Measurements from ENCODE around the gene PKNOX2.

The PKNOX2 gene

GRCh38 chr11:125141178-125141577, 23.4 kb upstream of the PKNOX2 start:
- Mint-ChIP-seq H3K27me3 (peaks cover 32 to 73% of the 10 kb centered on the region in 2 donors), H3K4me3 (no peak overlapping the region), H3K36me3 (no peaks in the 10 kb centered on the region), H3K4me1 (peaks cover 3 to 6% of the 10 kb centered on the region in 2 donors), H3K27ac (no peak overlapping the region), H3K9me3 (no peaks in the 10 kb centered on the region)
- ATAC-seq (replicated peaks), result no peak
- DNase-seq, result no peak

DNA sequence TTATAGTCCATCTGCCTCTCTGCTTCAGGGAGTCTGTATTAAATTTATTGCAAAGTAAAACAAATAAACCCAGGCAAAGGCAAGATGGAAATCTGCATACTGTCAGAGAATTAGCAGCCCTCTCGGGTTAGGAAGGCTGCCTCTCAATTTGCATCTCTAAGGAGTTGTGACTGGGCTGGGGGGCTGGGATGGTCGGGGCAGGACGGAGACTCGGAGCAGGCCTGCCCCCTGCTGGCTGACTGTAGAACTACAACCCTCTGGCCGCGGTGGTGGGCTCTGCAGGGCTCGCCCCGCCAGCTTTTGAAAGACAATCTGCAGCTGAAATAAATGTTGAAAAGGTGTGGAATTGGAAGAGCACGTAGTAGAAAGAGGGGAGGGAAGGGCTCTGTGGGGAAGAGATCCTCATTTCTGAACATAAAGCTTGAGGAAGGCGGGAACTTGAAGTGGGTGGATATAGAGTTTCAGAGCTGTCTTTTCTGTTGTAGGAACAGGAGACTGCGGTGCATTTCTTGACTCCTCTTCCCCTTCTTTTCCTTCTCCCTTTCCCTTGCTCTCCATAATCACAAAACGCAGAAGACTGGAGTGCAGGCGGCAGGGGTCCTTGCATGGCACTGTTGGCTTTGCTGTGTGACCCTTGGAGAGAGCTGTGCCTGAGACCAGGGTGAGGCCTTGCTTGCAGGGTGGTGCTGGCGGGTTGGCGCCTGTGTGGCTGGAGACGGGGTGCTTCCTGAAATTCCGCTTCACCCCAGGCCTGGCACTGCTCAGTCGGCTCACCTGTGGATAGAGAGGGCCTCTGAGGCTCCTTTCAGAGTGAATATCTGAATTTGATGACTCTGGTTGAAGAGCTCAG, 22.6 kb upstream of the PKNOX2 start:
- Mint-ChIP-seq H3K4me1 (peaks cover 3 to 6% of the 10 kb centered on the region in 2 donors), H3K27me3 (peaks cover 32 to 81% of the 10 kb centered on the region in 2 donors), H3K9me3 (no peaks in the 10 kb centered on the region), H3K36me3 (no peaks in the 10 kb centered on the region), H3K4me3 (no peak overlapping the region), H3K27ac (no peak overlapping the region)
- peak; percentile 87 to 89 for ATAC-seq (replicated peaks)
- peak; percentile 14 for DNase-seq

- DNase-seq (no peak), ATAC-seq (replicated peaks) (no peak)
- Mint-ChIP-seq H3K9me3 (no peaks in the 10 kb centered on the region), H3K27me3 (peaks cover 18 to 67% of the 10 kb centered on the region in 2 donors), H3K36me3 (no peaks in the 10 kb centered on the region), H3K27ac (no peak overlapping the region), H3K4me1 (peaks cover 3 to 6% of the 10 kb centered on the region in 2 donors), H3K4me3 (no peak overlapping the region)
These were observed 18.3 kb upstream of the PKNOX2 start for GRCh38 chr11:125146232-125146631.

DNA sequence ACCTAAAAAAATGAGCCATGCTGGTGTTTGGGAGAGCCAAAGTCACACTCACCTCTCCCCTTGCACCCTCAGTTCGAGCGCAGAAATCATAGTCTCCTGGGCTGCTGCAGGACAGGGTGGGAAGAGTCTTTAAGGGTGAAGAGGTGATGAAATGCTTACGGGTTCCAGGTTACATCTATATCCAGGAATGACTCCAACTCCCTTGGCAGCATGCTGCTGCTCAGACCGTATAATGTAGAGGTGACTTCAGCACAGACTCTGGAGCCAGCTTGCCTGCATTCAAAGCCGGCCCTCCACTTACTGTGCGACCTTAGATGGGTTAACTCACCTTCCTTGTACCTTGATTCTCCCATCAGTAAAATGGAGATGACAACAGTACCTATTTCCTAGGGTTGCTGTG, 17.3 kb upstream of the PKNOX2 start:
- Mint-ChIP-seq H3K4me3 (no peak overlapping the region), H3K27me3 (peaks cover 16 to 64% of the 10 kb centered on the region in 2 donors), H3K27ac (no peak overlapping the region), H3K9me3 (no peaks in the 10 kb centered on the region), H3K4me1 (no peaks in the 10 kb centered on the region), H3K36me3 (no peaks in the 10 kb centered on the region)
- ATAC-seq (replicated peaks), result no peak
- no peak for DNase-seq

DNA sequence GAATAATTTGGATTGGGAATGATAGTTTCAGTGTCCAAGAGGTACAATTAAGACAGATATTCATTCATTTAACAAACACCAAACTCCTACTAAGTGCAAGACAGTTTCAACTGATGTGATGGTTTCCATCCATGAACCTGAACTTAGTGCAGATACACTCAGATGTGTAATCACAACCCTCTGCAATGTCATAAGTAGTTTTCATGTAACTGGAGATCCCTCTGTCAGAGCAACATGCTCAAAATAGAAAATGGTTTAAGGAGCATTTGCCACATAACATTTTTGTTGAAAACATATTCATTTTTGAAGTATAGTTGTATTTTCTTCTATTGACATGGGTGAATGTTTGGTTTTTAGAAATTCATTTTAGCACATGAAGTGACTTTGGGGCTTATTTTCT, 16.5 kb upstream of the PKNOX2 start:
- ATAC-seq (replicated peaks) (no peak), DNase-seq (no peak)
- H3K27me3 Mint-ChIP-seq, result peaks cover 20 to 60% of the 10 kb centered on the region in 2 donors
- no peaks in the 10 kb centered on the region for H3K9me3 Mint-ChIP-seq
- H3K36me3 Mint-ChIP-seq, result no peaks in the 10 kb centered on the region
- no peak overlapping the region for H3K4me3 Mint-ChIP-seq
- no peak overlapping the region for H3K27ac Mint-ChIP-seq
- no peaks in the 10 kb centered on the region for H3K4me1 Mint-ChIP-seq

GRCh38 chr11:125148743-125149142, 15.8 kb upstream of the PKNOX2 start:
- no peaks in the 10 kb centered on the region for H3K4me1 Mint-ChIP-seq
- peaks cover 26 to 59% of the 10 kb centered on the region in 2 donors for H3K27me3 Mint-ChIP-seq
- no peak overlapping the region for H3K27ac Mint-ChIP-seq
- H3K36me3 Mint-ChIP-seq, result no peaks in the 10 kb centered on the region
- no peaks in the 10 kb centered on the region for H3K9me3 Mint-ChIP-seq
- DNase-seq, result no peak
- no peak for ATAC-seq (replicated peaks)
- H3K4me3 Mint-ChIP-seq, result no peak overlapping the region

GRCh38 chr11:125153837-125154236, 10.7 kb upstream of the PKNOX2 start:
- H3K36me3 Mint-ChIP-seq, result no peaks in the 10 kb centered on the region
- ATAC-seq (replicated peaks) (no peak), DNase-seq (no peak)
- H3K27ac Mint-ChIP-seq, result no peak overlapping the region
- no peaks in the 10 kb centered on the region for H3K4me1 Mint-ChIP-seq
- no peak overlapping the region for H3K4me3 Mint-ChIP-seq
- no peaks in the 10 kb centered on the region for H3K9me3 Mint-ChIP-seq
- H3K27me3 Mint-ChIP-seq, result peaks cover 59 to 66% of the 10 kb centered on the region in 2 donors

DNA sequence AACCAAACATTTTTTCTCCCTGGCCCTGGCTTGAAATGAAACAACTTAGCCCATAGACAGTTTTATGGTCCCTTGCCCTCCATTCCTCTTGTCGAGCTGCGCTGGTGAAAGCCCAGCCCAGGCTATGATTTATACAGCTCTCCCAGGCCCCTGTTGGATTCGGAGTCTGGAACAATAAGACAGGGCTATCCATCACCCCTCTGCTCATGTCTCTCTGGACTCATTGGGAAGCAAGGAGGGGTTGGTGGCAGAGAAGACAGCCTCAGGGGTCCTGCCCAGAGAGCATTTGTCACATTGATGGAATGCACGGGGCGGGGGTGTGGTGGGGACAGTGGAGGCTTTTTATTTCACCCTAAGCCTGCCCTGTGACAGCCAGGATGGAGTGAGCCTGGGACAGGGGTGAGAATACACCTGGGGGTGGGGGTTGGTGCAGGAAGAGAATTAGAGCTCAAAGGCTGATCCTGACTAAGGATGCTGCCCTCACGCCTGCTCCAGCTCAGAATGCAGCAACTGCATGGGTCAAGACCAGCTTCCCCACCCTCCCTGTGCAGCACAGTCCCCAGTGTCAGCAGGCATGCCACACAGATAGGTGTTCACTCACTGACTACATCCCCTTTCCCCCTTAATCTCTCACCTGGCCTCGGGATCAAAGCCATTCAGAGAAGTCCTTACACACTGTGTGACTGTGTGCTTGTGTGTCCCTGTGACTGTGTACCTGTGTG, 10.0 kb upstream of the PKNOX2 start:
- H3K4me3 Mint-ChIP-seq, result no peak overlapping the region
- no peaks in the 10 kb centered on the region for H3K36me3 Mint-ChIP-seq
- no peaks in the 10 kb centered on the region for H3K4me1 Mint-ChIP-seq
- H3K9me3 Mint-ChIP-seq, result no peaks in the 10 kb centered on the region
- H3K27me3 Mint-ChIP-seq, result peaks cover 60 to 71% of the 10 kb centered on the region in 2 donors
- H3K27ac Mint-ChIP-seq, result no peak overlapping the region
- ATAC-seq (replicated peaks) (no peak), DNase-seq (no peak)

DNA sequence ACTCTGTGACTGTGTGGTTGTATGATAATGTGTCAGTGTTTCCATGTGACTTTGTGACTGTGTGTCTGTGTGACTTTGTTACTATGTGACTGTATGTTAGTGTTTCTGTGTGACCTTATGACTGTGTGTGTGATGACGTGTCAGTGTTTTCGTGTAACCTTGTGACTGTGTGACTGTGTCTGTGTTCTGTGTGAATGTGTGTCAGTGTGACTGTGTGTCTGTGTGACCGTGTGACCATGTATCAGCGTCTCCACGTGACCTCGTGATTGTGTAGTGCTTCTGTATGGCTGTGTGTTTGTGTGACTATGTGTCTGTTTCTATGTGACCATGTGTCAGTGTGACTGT, 9.5 kb upstream of the PKNOX2 start:
- no peaks in the 10 kb centered on the region for H3K9me3 Mint-ChIP-seq
- no peaks in the 10 kb centered on the region for H3K36me3 Mint-ChIP-seq
- H3K27ac Mint-ChIP-seq, result no peak overlapping the region
- ATAC-seq (replicated peaks), result no peak
- H3K27me3 Mint-ChIP-seq, result peaks cover 60 to 71% of the 10 kb centered on the region in 2 donors
- no peak for DNase-seq
- H3K4me3 Mint-ChIP-seq, result no peak overlapping the region
- no peaks in the 10 kb centered on the region for H3K4me1 Mint-ChIP-seq

DNA sequence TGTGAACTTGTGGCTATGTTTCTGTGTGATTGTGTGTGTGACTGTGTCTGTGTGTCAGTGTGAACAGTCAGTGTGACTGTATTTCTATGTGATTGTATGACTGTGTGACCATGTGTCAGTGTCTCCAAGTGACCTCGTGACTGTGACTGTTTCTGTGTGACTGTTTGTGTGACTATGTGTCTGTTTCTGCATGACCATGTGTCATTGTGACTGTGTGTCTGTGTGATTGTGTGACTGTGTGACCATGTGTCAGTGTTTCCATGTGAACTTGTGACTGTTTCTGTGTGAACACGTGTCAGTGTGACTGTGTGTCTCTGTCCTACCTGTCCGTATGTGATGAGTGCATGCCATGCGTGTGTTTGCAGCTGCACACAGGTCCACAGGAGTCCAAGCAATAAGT, 8.8 kb upstream of the PKNOX2 start:
- ATAC-seq (replicated peaks) (no peak), DNase-seq (no peak)
- H3K4me1 Mint-ChIP-seq, result no peaks in the 10 kb centered on the region
- no peaks in the 10 kb centered on the region for H3K36me3 Mint-ChIP-seq
- H3K9me3 Mint-ChIP-seq, result no peaks in the 10 kb centered on the region
- H3K27ac Mint-ChIP-seq, result no peak overlapping the region
- no peak overlapping the region for H3K4me3 Mint-ChIP-seq
- peaks cover 65 to 73% of the 10 kb centered on the region in 2 donors for H3K27me3 Mint-ChIP-seq

DNA sequence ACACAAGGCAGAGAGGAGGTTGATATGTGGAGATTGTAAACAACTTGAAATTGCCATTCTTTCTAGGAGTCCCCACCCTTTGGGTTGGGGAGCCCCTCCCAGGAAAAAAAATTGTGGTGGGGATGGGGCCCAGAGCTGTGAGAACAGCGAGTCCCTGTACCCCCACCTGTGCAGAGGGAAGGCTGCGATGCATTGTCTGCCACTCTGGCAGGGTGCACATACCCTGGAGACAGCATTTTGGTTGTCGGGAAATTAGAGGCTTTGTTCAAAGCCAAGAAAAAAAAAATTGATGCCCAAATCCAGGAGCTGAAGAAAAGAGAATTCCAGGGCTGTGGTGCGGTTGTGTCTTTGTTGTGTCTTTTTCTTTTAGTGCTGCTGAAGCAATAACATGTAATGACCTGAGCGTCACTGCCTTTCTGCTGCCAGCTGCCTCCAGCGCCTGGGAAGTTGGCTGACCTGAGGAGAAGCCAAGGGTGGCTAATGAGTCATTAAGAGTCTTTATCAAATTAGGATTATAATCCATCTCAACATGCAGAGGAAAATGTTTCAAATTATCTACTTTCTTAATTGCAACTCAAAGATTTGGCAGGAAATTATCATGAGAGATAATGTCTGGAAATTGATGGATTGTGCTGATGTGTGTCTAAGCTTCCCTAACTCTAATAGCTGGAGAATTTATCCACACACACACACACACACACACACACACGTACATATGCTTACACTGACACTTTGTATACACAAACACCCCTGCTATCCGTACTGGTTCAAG, 8.0 kb upstream of the PKNOX2 start:
- H3K4me3 Mint-ChIP-seq, result no peak overlapping the region
- no peaks in the 10 kb centered on the region for H3K4me1 Mint-ChIP-seq
- no peak overlapping the region for H3K27ac Mint-ChIP-seq
- H3K27me3 Mint-ChIP-seq, result peaks cover 69 to 72% of the 10 kb centered on the region in 2 donors
- no peak for ATAC-seq (replicated peaks)
- no peaks in the 10 kb centered on the region for H3K9me3 Mint-ChIP-seq
- DNase-seq, result no peak
- H3K36me3 Mint-ChIP-seq, result no peaks in the 10 kb centered on the region

DNA sequence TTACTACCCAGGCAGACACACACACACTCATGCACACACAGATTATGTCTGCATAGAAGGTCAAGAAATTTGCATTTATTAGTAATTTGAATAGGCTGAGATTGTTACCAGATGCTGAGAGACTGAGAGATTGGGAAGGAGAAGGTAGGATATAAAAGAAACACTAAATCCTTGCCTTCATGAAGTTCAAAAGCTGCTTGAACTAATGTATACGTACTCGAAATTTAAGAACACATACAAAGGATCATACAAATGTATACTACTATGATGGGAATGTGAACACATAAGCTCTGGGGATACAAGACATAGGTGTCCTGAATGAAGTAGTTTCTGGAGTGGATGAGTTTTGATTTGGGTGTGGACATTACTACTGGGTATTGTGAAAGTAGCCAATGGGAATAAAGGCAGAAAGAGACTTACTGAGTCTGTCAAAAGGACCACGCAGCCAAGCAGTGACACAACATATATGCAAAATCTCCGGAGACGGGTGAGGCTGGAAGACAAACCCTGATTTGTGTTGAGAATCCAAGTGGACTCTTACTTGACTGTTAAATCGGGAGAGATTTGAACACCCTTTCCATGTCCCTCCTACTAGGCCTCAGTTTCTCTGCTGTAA, 7.3 kb upstream of the PKNOX2 start:
- Mint-ChIP-seq H3K4me1 (no peaks in the 10 kb centered on the region), H3K27me3 (peaks cover 70 to 73% of the 10 kb centered on the region in 2 donors), H3K4me3 (no peak overlapping the region), H3K9me3 (no peaks in the 10 kb centered on the region), H3K36me3 (no peaks in the 10 kb centered on the region), H3K27ac (no peak overlapping the region)
- DNase-seq (no peak), ATAC-seq (replicated peaks) (no peak)

DNA sequence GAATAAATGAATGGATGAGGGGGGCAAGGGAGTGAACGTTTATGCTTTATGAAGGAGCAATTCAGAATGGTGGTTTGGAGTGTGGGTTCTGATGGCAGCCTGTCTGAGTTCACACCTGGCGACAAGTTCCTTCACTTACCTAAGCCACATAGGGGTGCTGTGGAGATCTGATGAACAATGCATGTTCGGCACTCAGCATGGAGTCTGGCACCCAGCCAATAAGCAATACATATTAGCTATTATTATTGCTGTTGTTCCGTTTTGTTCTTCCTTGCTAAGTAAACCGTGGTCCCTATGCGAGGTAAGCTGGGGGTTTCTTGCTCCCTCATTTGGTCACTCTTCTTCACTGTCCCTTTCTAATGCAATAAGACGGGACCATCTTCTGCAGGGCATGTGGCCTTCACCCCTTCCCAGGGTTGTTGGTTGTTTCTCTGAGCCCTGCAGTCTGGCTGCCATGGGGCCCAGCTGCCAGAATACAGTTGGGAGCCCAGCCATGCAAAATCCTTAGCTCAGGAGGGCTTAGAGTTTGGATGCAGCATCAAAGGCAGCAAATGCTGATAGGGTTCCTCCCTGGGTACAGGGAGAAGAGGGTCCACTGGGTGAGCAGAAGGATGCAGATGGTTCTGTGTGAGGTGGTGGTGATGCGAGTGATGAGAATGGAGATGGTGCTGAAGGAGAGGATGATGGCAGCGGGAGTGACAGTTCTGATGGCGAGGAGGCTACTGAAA, 6.4 kb upstream of the PKNOX2 start:
- Mint-ChIP-seq H3K27ac (no peak overlapping the region), H3K27me3 (peaks cover 74 to 75% of the 10 kb centered on the region in 2 donors), H3K4me1 (no peaks in the 10 kb centered on the region), H3K36me3 (no peaks in the 10 kb centered on the region), H3K4me3 (no peak overlapping the region), H3K9me3 (no peaks in the 10 kb centered on the region)
- DNase-seq, result no peak
- no peak for ATAC-seq (replicated peaks)

- no peak overlapping the region for H3K27ac Mint-ChIP-seq
- ATAC-seq (replicated peaks) (no peak), DNase-seq (no peak)
- H3K4me1 Mint-ChIP-seq, result peaks cover 13 to 23% of the 10 kb centered on the region in 2 donors
- H3K4me3 Mint-ChIP-seq, result no peak overlapping the region
- H3K36me3 Mint-ChIP-seq, result no peaks in the 10 kb centered on the region
- no peaks in the 10 kb centered on the region for H3K9me3 Mint-ChIP-seq
- H3K27me3 Mint-ChIP-seq, result peaks cover 69 to 84% of the 10 kb centered on the region in 2 donors
These were observed 1.8 kb upstream of the PKNOX2 start for GRCh38 chr11:125162743-125163142.
